MCF 10A (cell line): ENCODE data around the gene RGS16. TPM values are rescaled to one million over a fixed set of nuclear protein-coding genes. Genes with fewer than 3 reads are reported as not detected.

Experiments used
- BruUV-seq: library from RNA; stranded (reverse); fragments of 400-500 nt; replicated peaks from 2 replicates; lab custom pipeline; 2021; lab: Mats Ljungman, UMichigan
- CTCF ChIA-PET: fragments of 300-600 bp; sonication (Branson Sonifier 250); formaldehyde crosslinking; extraction: SDS; loops from one replicate; lab custom pipeline; 2021; ENCODE audit warnings: antibody characterized with exemption, inconsistent platforms; lab: Yijun Ruan, JAX
- POLR2A ChIA-PET: fragments of 300-600, 350-650 bp; sonication (Branson Sonifier 250); formaldehyde crosslinking; extraction: SDS; loops from one replicate; lab custom pipeline; 2020; ENCODE audit warnings: antibody characterized with exemption, inconsistent platforms; lab: Yijun Ruan, JAX
- DNase-seq: peaks from one replicate; pipeline ENCODE4 v3.0.0-alpha.2; 2018; ENCODE audit not compliant: unreplicated experiment
- H3K27ac Mint-ChIP-seq: one replicate; pipeline ENCODE4 v1.8.0; 2022; ENCODE audit warnings: mild to moderate bottlenecking, low read depth, mixed read lengths; ENCODE audit not compliant: unreplicated experiment
- H3K27me3 Mint-ChIP-seq: one replicate; pipeline ENCODE4 v1.8.0; 2022; ENCODE audit warnings: mixed read lengths; ENCODE audit not compliant: insufficient read depth, unreplicated experiment
- H3K36me3 Mint-ChIP-seq: one replicate; pipeline ENCODE4 v1.8.0; 2022; ENCODE audit warnings: mild to moderate bottlenecking, moderate library complexity, mixed read lengths; ENCODE audit not compliant: insufficient read depth, unreplicated experiment
- H3K4me1 Mint-ChIP-seq: one replicate; pipeline ENCODE4 v1.8.0; 2022; ENCODE audit warnings: mixed read lengths; ENCODE audit not compliant: insufficient read depth, unreplicated experiment
- H3K4me3 Mint-ChIP-seq: one replicate; pipeline ENCODE4 v1.8.0; 2022; ENCODE audit warnings: mild to moderate bottlenecking, moderate library complexity, mixed read lengths; ENCODE audit not compliant: unreplicated experiment
- H3K9me3 Mint-ChIP-seq: one replicate; pipeline ENCODE4 v1.8.0; 2022; ENCODE audit warnings: mixed read lengths; ENCODE audit not compliant: unreplicated experiment
- intact Hi-C: fragments of 100-400 bp; cut with micrococcal nuclease; formaldehyde crosslinking; loops from 2 replicates; pipeline ENCODE4 v1.14.1; 2022
- total RNA-seq: library from RNA; stranded (reverse); gene quantifications from 2 replicates; pipeline ENCODE4 v1.2.3, GENCODE V29; 2022
- TF ChIP-seq, protein P1 (sequence below): fragments of 200-600 bp; IDR thresholded peaks from one replicate; pipeline ENCODE4 v1.8.0; 2022; ENCODE audit warnings: antibody characterized with exemption, mild to moderate bottlenecking; ENCODE audit not compliant: unreplicated experiment

RGS16 gene
- total RNA-seq, 1 experiment from 2014 or later = 13.7 TPM

DNA sequence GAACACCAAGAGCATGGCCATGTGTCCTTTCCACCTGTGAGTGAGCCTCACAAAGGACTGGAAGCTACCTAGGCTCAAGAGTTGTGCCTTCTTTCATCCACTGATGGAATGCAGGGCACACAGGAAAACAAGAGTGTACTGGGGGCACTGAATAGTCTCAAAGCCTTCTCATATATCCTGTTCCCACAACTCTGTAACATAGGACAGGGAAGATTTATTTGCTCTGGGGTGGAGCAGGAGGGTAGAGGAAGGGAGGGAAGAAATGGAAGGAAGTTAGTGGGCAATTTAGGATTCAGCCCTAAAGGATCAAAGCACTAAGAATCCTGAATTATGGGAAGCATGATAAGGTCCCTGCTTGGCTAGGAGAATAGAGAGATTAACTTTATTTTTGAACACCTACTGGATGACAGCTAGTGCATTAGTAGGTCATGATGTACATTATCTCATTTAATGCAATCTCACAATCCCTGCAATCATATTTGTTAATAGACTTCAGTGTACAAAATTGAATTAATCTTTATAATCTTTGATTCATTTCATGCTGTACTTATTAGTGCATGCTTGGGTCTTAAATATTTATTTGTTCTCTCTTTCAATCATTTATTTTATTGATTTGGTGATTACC is 27.0 kb upstream of the RGS16 start:
- ChIA-PET POLR2A (interaction anchor here (2.7 kb wide), 1 partner anchor 13 kb away, joined by 9 read pairs; no protein-coding TSS in a partner anchor), CTCF (interaction anchor here (1.8 to 8.2 kb wide), 2 partner anchors 11 to 152 kb away, joined by 3 to 42 read pairs; no protein-coding TSS in a partner anchor)
- no peaks in the 10 kb centered on the region for H3K36me3 Mint-ChIP-seq
- DNase-seq = no peak
- intact Hi-C loops = no loop called here
- TF ChIP-seq, protein P1, sequence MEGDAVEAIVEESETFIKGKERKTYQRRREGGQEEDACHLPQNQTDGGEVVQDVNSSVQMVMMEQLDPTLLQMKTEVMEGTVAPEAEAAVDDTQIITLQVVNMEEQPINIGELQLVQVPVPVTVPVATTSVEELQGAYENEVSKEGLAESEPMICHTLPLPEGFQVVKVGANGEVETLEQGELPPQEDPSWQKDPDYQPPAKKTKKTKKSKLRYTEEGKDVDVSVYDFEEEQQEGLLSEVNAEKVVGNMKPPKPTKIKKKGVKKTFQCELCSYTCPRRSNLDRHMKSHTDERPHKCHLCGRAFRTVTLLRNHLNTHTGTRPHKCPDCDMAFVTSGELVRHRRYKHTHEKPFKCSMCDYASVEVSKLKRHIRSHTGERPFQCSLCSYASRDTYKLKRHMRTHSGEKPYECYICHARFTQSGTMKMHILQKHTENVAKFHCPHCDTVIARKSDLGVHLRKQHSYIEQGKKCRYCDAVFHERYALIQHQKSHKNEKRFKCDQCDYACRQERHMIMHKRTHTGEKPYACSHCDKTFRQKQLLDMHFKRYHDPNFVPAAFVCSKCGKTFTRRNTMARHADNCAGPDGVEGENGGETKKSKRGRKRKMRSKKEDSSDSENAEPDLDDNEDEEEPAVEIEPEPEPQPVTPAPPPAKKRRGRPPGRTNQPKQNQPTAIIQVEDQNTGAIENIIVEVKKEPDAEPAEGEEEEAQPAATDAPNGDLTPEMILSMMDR = no peak
- H3K9me3 Mint-ChIP-seq = no peaks in the 10 kb centered on the region
- no peak overlapping the region for H3K27ac Mint-ChIP-seq
- no peaks in the 10 kb centered on the region for H3K27me3 Mint-ChIP-seq
- no peak overlapping the region for H3K4me3 Mint-ChIP-seq
- BruUV-seq = no TSS peak
- peaks cover 18% of the 10 kb centered on the region for H3K4me1 Mint-ChIP-seq

DNA sequence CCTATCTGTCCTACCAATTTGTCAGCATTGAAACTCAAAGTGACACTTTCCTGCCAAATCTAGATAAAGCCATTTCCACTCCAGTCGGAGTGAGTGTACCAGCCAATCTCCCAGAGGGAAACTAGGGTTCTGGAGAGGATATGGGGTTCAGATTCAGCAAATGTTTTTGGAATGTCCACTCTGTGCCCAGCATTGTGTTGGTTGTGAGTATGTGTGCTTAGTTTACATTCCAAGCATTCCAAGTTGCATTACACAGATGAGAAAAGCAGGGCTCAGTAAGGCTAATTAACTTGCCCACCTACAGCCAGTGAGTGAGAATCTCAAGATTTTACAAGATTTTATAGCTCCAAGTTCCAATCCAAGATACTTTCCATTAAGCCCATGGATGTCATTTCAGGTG is 26.4 kb upstream of the RGS16 start:
- peaks cover 24% of the 10 kb centered on the region for H3K4me1 Mint-ChIP-seq
- no peak for DNase-seq
- BruUV-seq = no TSS peak
- CTCF ChIA-PET = interaction anchor here (0.7 to 8.2 kb wide), 2 partner anchors 27 to 153 kb away, joined by 3 to 42 read pairs; no protein-coding TSS in a partner anchor
- no peaks in the 10 kb centered on the region for H3K9me3 Mint-ChIP-seq
- no peaks in the 10 kb centered on the region for H3K27me3 Mint-ChIP-seq
- no peak overlapping the region for H3K4me3 Mint-ChIP-seq
- no peak overlapping the region for H3K27ac Mint-ChIP-seq
- TF ChIP-seq, protein P1 = no peak
- intact Hi-C loops = no loop called here
- H3K36me3 Mint-ChIP-seq = no peaks in the 10 kb centered on the region
- POLR2A ChIA-PET = interaction anchor here (2.7 kb wide), 1 partner anchor 12 kb away, joined by 9 read pairs; no protein-coding TSS in a partner anchor

DNA sequence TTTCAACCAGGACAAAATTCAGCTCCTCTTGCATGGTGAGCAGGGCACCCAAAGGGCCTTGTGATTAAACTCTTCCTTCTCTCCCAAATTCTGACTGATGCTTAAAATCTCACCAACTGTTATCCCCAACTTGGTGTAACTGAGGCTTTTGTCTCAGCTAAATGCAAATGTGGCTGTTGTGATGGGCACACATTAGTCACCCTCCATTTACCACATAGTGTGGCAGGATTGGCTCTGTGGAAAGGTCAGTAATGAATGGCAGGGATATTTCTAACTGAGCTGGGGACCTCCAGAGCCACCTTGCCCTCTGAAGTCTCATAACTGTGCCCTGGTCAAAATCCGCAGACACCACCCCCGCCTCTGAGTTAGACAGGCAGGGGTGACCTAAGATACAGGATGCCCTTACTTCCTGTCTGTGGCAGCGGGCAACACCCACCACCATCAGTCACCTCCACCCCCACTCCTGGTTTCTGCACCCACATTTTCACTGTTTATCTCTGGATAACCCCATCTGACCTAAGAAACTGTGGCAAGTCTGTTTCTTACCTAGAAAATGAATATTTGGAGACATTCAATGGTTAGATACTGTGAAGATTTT is 25.4 kb upstream of the RGS16 start:
- peaks cover 34% of the 10 kb centered on the region for H3K4me1 Mint-ChIP-seq
- H3K27ac Mint-ChIP-seq = peak overlapping the region; percentile 4
- H3K9me3 Mint-ChIP-seq = no peaks in the 10 kb centered on the region
- TF ChIP-seq, protein P1 = no peak
- BruUV-seq = no TSS peak
- no peak for DNase-seq
- CTCF ChIA-PET = interaction anchor here (0.5 to 8.2 kb wide), 6 partner anchors 11 to 154 kb away, joined by 3 to 42 read pairs (median 4); no protein-coding TSS in a partner anchor
- H3K4me3 Mint-ChIP-seq = no peak overlapping the region
- POLR2A ChIA-PET = interaction anchor here (0.6 to 2.7 kb wide), 4 partner anchors 11 to 489 kb away, joined by 3 to 9 read pairs (median 3); no protein-coding TSS in a partner anchor
- intact Hi-C loops = no loop called here
- H3K36me3 Mint-ChIP-seq = no peaks in the 10 kb centered on the region
- no peaks in the 10 kb centered on the region for H3K27me3 Mint-ChIP-seq

DNA sequence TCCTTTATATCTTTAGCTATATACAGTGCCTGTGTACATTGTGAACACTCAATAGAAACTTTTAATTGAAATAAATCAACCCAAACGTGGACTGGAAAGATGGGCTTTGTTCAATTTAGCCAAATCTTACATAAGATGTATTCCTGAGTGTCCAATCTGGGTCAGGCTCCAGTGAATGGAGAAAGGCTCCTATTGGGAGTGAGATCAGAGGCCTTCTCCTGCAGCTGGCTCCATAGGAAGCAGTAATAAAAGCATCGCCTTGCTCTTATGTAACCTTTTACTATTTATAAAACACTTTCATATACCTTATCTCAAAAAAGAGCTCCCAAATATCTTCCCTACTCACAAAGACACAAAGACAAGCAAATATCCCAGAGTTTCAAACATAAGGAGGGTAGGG is 24.9 kb upstream of the RGS16 start:
- Mint-ChIP-seq H3K9me3 (no peaks in the 10 kb centered on the region), H3K4me3 (no peak overlapping the region), H3K27ac (peak overlapping the region; percentile 4), H3K36me3 (no peaks in the 10 kb centered on the region), H3K4me1 (peaks cover 35% of the 10 kb centered on the region), H3K27me3 (no peaks in the 10 kb centered on the region)
- TF ChIP-seq, protein P1 = no peak
- CTCF ChIA-PET = interaction anchor here (0.5 to 8.2 kb wide), 6 partner anchors 10 to 154 kb away, joined by 3 to 42 read pairs (median 4); no protein-coding TSS in a partner anchor
- POLR2A ChIA-PET = interaction anchor here (0.6 to 2.7 kb wide), 3 partner anchors 11 to 488 kb away, joined by 3 to 9 read pairs (median 3); no protein-coding TSS in a partner anchor
- BruUV-seq = no TSS peak
- intact Hi-C loops = no loop called here
- DNase-seq = no peak
